Sigmoid colon (tissue), 4 donors: ENCODE measurements around the gene GP1BB.

Experiments used
- EP300 ChIP-seq, 4 donors: sonication (generic); formaldehyde crosslinking; IDR thresholded peaks; one replicate each; pipeline ENCODE4 v1.6.1; 2017; ENCODE audit warnings: antibody characterized with exemption in 4 of 4
- POLR2AphosphoS5 ChIP-seq, 4 donors: sonication (generic); formaldehyde crosslinking; IDR thresholded peaks; one replicate each; pipeline ENCODE4 v1.6.1; 2017; ENCODE audit warnings: antibody characterized with exemption in 4 of 4
- TF ChIP-seq, protein P1 (sequence below), 4 experiments: fragments of 450-650 bp in 3 of 4; fragments of 200-600 bp in 1 of 4; IDR thresholded peaks; one replicate each; pipeline ENCODE4 v1.5.1; 2016 to 2019; ENCODE audit warnings: antibody characterized with exemption in 4 of 4, mild to moderate bottlenecking in 3 of 4, moderate library complexity in 2 of 4

DNA sequence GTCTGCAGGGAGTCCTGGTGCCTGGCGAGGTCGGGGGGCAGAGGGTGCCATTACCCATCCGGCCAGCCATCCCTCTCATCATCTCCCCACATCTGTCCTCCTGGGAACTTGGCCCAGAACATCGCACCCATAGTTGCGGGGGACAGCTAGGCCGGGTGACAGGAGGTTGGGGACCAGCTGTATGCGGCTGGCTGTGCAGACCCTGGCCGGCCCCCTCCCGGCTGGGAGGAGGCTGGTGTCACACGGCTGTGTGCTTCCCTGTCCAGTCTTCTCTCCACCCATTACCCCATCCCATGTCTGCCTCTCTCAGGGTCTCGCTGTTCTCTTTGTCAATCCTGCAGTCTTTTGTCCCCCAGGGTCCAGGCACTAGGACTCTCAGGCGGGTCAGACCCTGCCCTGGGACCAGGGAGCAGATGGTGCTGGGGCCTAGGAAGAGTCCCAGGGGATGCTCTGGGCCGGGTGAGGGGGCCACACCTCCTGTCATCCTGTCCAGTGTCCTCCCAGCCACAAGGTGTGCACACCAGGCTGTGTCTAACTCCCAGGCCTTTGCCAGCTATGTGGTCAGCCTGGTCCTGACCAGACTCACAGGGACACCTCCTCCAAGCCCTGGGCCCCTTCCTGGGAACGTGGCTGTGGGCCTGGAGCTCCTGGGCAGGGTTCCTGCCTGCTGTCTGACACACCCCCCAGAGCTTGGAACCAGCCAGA, 30.8 kb downstream of the GP1BB start:
- TF ChIP-seq, protein P1, sequence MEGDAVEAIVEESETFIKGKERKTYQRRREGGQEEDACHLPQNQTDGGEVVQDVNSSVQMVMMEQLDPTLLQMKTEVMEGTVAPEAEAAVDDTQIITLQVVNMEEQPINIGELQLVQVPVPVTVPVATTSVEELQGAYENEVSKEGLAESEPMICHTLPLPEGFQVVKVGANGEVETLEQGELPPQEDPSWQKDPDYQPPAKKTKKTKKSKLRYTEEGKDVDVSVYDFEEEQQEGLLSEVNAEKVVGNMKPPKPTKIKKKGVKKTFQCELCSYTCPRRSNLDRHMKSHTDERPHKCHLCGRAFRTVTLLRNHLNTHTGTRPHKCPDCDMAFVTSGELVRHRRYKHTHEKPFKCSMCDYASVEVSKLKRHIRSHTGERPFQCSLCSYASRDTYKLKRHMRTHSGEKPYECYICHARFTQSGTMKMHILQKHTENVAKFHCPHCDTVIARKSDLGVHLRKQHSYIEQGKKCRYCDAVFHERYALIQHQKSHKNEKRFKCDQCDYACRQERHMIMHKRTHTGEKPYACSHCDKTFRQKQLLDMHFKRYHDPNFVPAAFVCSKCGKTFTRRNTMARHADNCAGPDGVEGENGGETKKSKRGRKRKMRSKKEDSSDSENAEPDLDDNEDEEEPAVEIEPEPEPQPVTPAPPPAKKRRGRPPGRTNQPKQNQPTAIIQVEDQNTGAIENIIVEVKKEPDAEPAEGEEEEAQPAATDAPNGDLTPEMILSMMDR (IDR thresholded peaks at IDR 0.05): no peak
- no peak for TF ChIP-seq EP300 (IDR thresholded peaks at IDR 0.05)
- TF ChIP-seq POLR2AphosphoS5 (IDR thresholded peaks at IDR 0.05): no peak
